ENCODE measurements around the gene SLC25A33. TPM values are rescaled to one million over a fixed set of nuclear protein-coding genes. Genes with fewer than 3 reads are reported as not detected.

SLC25A33 gene
- total RNA-seq, 4 donors from 2014 or later, result 4.9 to 12.5 (median 6.6) TPM

DNA sequence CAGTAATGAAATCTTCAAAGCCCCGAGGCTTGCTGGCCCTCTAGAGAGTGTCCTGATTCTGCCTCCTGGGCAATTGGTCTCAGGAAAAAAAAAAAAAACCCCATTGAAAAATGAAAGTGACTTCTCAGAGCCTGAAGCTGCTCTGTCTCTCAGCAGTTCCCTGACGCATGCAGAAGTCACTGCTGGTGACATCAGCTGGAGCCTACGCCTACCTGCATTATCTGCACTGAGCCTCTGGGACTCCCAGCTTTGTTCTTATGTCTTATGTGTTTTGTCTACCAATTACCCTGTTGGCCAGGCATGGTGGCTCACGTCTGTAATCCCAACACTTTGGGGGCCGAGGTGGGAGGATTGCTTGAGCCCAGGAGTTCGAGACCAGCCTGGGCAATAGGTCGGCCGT, 10.1 kb upstream of the SLC25A33 start:
- no peaks in the 10 kb centered on the region for H3K36me3 ChIP-seq
- intact Hi-C loops (cut with DNase I; ENCODE audit: low total_unique reads) (no loop called here), in situ Hi-C loops (cut with MboI; ENCODE audit: low pct_ligation_motif_present in 1 of 4, low pct_unique_long_range_greater_than_20kb in 1 of 4, low sequenced_read_pairs in 3 of 4) (no loop called here)
- DNase-seq, result peak; percentile 30
- H3K27me3 ChIP-seq, result no peaks in the 10 kb centered on the region
- H3K27ac ChIP-seq, result no peak overlapping the region
- 20 to 71% methylated on average over 1 to 8 of the region's 8 CpGs for WGBS, 2 donors (ENCODE audit: low coverage in 1 of 2)
- TF ChIP-seq EP300 (IDR thresholded peaks at IDR 0.05; ENCODE audit: low read depth), result no peak
- TF ChIP-seq POLR2A (IDR thresholded peaks at IDR 0.05), result no peak
- TF ChIP-seq, protein P1, sequence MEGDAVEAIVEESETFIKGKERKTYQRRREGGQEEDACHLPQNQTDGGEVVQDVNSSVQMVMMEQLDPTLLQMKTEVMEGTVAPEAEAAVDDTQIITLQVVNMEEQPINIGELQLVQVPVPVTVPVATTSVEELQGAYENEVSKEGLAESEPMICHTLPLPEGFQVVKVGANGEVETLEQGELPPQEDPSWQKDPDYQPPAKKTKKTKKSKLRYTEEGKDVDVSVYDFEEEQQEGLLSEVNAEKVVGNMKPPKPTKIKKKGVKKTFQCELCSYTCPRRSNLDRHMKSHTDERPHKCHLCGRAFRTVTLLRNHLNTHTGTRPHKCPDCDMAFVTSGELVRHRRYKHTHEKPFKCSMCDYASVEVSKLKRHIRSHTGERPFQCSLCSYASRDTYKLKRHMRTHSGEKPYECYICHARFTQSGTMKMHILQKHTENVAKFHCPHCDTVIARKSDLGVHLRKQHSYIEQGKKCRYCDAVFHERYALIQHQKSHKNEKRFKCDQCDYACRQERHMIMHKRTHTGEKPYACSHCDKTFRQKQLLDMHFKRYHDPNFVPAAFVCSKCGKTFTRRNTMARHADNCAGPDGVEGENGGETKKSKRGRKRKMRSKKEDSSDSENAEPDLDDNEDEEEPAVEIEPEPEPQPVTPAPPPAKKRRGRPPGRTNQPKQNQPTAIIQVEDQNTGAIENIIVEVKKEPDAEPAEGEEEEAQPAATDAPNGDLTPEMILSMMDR (IDR thresholded peaks at IDR 0.05), result no peak
- no peak for TF ChIP-seq POLR2AphosphoS5 (IDR thresholded peaks at IDR 0.05)
- H3K4me3 ChIP-seq, result no peak overlapping the region
- H3K4me1 ChIP-seq, result peaks cover 0 to 7% (median 3%) of the 10 kb centered on the region in 4 donors
- no peaks in the 10 kb centered on the region for H3K9me3 ChIP-seq

DNA sequence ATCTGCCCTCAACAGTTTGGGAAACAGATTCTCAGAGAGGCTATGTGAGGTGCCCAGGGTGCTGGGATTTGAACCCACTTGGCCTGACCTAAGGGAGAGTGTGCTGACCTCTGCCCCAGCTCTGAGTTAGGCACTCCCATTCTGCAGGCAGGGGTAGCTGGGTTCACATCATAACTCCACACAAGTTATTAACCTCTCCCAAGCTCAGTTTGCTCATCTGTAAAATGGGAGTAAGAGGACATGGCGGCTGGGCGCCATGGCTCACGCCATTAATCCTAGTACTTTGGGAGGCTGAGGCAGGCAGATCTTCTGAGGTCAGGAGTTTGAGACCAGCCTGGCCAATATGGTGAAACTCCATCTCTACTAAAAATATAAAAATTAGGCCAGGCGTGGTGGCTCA, 8.9 kb upstream of the SLC25A33 start:
- no peak for DNase-seq
- TF ChIP-seq POLR2AphosphoS5 (IDR thresholded peaks at IDR 0.05) (no peak), EP300 (IDR thresholded peaks at IDR 0.05; ENCODE audit: low read depth) (no peak), POLR2A (IDR thresholded peaks at IDR 0.05) (no peak)
- TF ChIP-seq, protein P1 (IDR thresholded peaks at IDR 0.05), result no peak
- H3K4me1 ChIP-seq, result peaks cover 0 to 7% (median 3%) of the 10 kb centered on the region in 4 donors
- H3K27me3 ChIP-seq, result no peaks in the 10 kb centered on the region
- in situ Hi-C loops (cut with MboI; ENCODE audit: low pct_ligation_motif_present in 1 of 4, low pct_unique_long_range_greater_than_20kb in 1 of 4, low sequenced_read_pairs in 3 of 4), result no loop called here
- H3K9me3 ChIP-seq, result no peaks in the 10 kb centered on the region
- no peaks in the 10 kb centered on the region for H3K36me3 ChIP-seq
- intact Hi-C loops (cut with DNase I; ENCODE audit: low total_unique reads), result no loop called here
- H3K27ac ChIP-seq, result no peak overlapping the region
- H3K4me3 ChIP-seq, result no peak overlapping the region
- WGBS, 2 donors (ENCODE audit: low coverage in 1 of 2), result 97% methylated on average over 4 of the region's 4 CpGs; no CpG with 5 or more reads in 1 of the 2 donors

DNA sequence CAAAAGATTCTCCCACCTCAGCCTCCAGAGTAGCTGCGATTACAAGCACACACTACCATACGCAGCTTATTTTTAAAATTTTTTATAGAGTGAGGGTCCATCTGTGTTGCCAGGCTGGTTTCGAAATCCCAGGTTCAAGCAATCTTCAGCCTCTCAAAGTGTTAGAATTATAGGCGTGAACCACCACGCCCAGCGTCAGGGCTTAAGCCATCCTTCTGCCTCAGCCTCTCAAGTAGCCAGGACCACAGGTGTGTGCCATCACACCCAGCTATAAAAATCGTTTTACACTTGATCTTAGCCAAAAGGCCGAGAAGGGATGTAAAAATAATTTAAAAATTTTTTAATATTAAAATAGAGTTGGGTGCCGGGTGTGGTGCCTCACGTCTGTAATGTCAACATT, 4.3 kb upstream of the SLC25A33 start:
- H3K9me3 ChIP-seq, result no peaks in the 10 kb centered on the region
- in situ Hi-C loops (cut with MboI; ENCODE audit: low pct_ligation_motif_present in 1 of 4, low pct_unique_long_range_greater_than_20kb in 1 of 4, low sequenced_read_pairs in 3 of 4), result no loop called here
- 49 to 58% methylated on average over 9 to 10 of the region's 10 CpGs for WGBS, 2 donors (ENCODE audit: low coverage in 1 of 2)
- DNase-seq, result peak; percentile 26
- TF ChIP-seq EP300 (IDR thresholded peaks at IDR 0.05; ENCODE audit: low read depth) (no peak), POLR2AphosphoS5 (IDR thresholded peaks at IDR 0.05) (no peak), POLR2A (IDR thresholded peaks at IDR 0.05) (no peak)
- TF ChIP-seq, protein P1 (IDR thresholded peaks at IDR 0.05), result no peak
- H3K4me1 ChIP-seq, result peaks cover 0 to 20% (median 10%) of the 10 kb centered on the region in 4 donors
- intact Hi-C loops (cut with DNase I; ENCODE audit: low total_unique reads), result no loop called here
- H3K4me3 ChIP-seq, result no peak overlapping the region
- no peaks in the 10 kb centered on the region for H3K27me3 ChIP-seq
- H3K27ac ChIP-seq, result no peak overlapping the region
- H3K36me3 ChIP-seq, result no peaks in the 10 kb centered on the region

DNA sequence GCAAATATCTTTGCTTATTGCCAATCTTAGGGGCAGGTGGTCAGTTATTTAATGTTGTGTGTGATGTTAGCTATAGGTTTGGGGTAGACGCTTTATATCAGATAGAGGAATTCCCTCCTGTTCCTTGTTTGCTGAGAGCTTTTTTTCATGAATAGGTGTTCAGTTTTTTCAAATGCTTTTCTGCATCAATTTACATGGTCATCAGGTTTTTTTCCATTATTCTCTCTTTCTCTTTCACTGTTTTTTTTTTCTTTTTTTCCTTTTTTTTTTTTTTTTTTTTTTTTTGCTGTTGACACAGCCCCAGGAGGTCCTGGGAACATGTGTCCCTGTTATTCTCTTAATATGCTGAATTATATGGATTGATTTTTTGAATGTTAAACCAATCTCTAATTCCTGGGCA, 3.0 kb upstream of the SLC25A33 start:
- Histone ChIP-seq H3K27ac (no peak overlapping the region), H3K4me1 (peaks cover 7 to 30% (median 17%) of the 10 kb centered on the region in 4 donors)
- in situ Hi-C loops (cut with MboI; ENCODE audit: low pct_ligation_motif_present in 1 of 4, low pct_unique_long_range_greater_than_20kb in 1 of 4, low sequenced_read_pairs in 3 of 4), result no loop called here

More for the DNA sequence above, 3.0 kb upstream of the SLC25A33 start:
- no peak for DNase-seq
- no peaks in the 10 kb centered on the region for H3K9me3 ChIP-seq
- WGBS, 2 donors (ENCODE audit: low coverage in 1 of 2), result 100% methylated on average over 1 of the region's 1 CpG; no CpG with 5 or more reads in 1 of the 2 donors
- TF ChIP-seq POLR2AphosphoS5 (IDR thresholded peaks at IDR 0.05), result no peak
- no peak for TF ChIP-seq POLR2A (IDR thresholded peaks at IDR 0.05)
- TF ChIP-seq EP300 (IDR thresholded peaks at IDR 0.05; ENCODE audit: low read depth), result no peak
- TF ChIP-seq, protein P1 (IDR thresholded peaks at IDR 0.05), result no peak
- H3K4me3 ChIP-seq, result no peak overlapping the region
- H3K27me3 ChIP-seq, result no peaks in the 10 kb centered on the region
- H3K36me3 ChIP-seq, result no peaks in the 10 kb centered on the region
- intact Hi-C loops (cut with DNase I; ENCODE audit: low total_unique reads), result no loop called here

All from transverse colon (tissue), 4 donors.